Dermis blood vessel endothelial cell (primary cell): ENCODE data around the gene FER. TPM values are rescaled to one million over a fixed set of nuclear protein-coding genes. Genes with fewer than 3 reads are reported as not detected.
"Not testable (repeated sequence)": the region's sequence is repeated elsewhere in the genome, so short reads cannot be mapped to it uniquely, and the experiment has no call there.

ENCODE experiments used
- DNase-seq: peaks from one replicate; pipeline ENCODE4 v3.0.0; 2010
- total RNA-seq: library from RNA; depleted of rRNA; stranded (reverse); fragments of >200 nt; gene quantifications from 2 replicates; pipeline ENCODE4 v1.2.3, GENCODE V29; 2014

FER gene
- total RNA-seq, 1 donor from 2014 or later, result 29.1 TPM

DNA sequence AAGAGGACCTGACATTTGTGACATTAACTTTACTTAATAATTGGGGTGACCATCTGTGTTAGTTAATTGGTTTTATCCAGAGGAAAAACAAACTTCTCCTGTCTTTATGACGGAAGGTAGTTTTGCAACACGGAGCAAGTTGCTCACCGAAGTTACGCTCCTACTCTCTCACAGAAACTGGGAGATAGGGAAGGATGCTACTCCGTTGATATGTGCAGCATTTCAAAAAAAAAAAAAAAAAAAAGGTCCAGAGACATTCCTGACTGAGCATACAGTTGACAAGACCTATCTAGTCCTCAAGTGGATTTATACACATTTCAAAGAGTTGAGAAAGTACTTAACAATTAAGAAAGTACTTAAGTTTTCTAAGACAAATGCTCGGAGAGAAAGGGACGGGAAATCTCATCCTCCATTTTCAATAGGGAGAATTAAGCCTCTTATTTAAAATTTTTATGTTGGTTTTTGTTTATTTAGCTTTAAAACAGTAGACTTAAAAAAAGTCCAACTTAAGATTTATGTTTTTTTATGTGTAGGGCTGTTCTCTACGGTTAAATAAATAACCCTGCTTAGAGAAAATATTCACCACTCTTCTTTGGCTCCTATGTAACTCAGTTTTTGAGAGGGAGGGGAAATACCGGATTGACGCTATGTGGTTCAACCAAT lies 455 bp upstream of the FER start:
- DNase-seq, result no peak

DNA sequence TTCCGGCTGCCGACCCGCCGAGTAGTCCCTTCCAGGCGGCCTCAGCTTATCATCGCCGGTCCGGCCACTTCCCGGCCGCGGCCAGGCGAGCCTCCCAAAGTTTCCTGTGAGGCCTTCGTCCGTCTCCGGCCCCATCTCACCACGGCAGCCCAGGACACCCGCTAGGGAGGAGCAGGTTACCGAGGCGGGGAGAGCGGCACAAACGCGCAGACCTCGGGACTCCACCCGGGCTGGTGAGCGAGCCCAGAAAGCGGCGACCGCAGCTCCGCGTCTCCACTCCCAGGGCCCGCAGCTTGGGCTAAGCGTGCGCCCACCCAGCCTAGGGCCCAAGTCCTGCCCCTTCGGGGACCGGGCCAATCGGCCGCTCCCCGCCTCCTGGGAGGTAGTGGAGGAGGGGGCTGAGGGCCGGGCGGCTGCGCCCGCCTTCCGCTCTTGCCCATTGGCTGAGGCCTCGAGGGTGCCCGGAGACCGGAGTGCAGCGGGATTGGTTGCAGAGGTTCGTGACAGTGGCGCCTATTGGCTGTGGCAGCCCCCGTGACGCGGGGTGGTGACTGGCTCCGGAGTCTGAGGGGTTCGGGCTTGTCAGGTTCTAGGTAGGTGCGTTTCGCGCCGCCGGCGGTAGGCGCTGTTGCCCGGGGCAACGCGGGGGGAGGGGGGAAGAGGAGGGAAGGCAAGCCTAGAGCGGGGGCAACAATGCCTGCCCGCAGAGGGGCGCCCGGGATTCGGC lies 867 bp downstream of the FER start:
- DNase-seq, result peak; percentile 100

- DNase-seq, result peak; percentile 34
Observed at GRCh38 chr5:108749128-108749861, 1.6 kb downstream of the FER start.

DNA sequence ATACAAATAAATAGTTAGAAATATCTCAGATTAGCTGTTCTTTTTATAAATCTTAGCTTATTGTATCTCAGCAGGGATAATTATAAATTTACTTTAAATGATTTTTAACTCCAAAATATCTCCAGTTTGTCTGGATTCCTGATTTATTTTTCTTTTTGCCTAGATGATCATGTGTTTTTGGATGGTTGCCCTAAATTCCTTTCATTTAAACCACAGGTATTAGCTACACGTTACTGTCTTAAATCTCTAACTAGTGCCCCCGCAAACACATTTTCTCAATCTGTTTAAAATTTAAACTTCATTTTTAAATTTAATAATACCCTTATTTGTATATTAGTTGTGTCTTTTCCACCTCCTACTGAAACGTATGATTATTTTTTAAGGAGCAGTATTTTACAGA lies 5.6 kb downstream of the FER start:
- DNase-seq, result no peak

GRCh38 chr5:108753877-108754276 lies 6.2 kb downstream of the FER start:
- no peak for DNase-seq

DNA sequence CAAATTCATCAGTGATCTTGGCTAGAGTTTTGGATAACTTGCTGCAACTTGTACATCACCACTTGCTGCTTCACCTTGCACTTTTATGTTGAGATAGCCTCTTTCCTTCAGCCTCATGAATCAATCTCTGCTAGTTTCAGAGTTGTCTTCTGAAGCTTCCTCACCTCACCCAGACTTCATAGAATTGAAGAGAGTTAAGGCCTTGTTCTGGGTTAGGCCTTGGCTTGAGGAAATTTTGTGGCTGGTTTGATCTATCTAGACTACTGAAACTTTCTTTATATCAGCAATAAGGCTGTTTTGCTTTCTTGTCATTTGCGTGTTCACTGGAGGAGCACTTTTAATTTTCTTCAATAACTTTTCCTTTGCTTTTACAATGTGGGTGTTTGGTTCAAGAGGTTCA lies 12.8 kb downstream of the FER start:
- DNase-seq, result no peak

GRCh38 chr5:108762660-108763059 lies 15.0 kb downstream of the FER start:
- no peak for DNase-seq

DNA sequence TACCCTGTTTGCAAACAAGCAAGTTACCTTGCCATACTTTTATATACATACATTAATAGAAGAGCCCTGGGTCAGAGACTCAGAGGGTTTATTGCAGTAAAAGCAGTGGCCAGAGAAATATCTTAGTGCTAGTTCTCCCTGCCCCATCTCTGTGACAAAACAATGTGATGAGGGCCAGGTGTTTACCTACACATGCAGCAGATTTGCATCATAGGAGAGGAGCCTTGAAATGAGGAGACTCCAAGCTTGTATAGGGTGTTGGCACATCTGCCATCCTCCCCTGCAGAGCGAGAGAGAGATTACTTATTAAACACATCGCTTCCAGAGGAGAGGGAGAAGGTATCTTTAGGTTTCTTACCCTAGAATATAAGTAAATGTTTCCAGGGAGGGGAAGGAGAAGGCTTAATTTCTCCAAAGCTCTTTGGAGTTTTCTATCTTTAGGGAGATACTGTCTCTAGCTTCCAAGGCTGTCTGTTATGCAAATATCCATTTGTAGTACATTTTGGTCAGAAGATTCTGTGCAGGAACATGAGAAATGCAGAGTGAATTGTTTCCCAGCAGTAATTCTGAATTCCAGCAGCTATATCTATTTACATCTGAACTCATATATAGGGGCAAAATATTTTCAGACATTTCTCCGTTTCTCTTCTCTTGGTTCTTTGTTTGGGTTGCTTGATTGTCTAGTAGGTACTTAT lies 15.7 kb downstream of the FER start:
- no peak for DNase-seq

DNA sequence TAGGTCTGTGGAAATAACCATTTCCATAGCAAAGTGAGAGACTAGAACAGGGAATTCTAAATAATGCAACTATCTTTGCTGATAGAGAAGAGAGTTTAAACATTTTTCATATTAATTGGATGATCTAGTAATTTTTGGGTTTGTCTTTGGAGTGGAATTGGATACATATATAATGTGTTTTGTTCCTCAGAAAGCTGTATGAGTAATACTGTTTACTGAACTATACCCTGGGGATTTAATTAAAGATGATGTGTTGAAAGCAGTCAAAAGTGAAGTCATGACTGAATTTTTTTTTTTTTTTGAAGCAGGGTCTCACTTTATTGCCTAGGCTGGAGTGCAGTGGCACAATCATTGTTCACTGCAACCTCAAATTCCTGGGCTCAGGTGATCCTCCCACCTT lies 17.9 kb downstream of the FER start:
- no peak for DNase-seq

- not testable (repeated sequence) for DNase-seq
Observed at GRCh38 chr5:108766916-108767315, 19.2 kb downstream of the FER start.

GRCh38 chr5:108769352-108769751 lies 21.7 kb downstream of the FER start:
- DNase-seq, result no peak

- DNase-seq, result no peak
Observed at GRCh38 chr5:108772626-108773025, 24.9 kb downstream of the FER start.

GRCh38 chr5:108773330-108773729 lies 25.6 kb downstream of the FER start:
- DNase-seq, result no peak

DNA sequence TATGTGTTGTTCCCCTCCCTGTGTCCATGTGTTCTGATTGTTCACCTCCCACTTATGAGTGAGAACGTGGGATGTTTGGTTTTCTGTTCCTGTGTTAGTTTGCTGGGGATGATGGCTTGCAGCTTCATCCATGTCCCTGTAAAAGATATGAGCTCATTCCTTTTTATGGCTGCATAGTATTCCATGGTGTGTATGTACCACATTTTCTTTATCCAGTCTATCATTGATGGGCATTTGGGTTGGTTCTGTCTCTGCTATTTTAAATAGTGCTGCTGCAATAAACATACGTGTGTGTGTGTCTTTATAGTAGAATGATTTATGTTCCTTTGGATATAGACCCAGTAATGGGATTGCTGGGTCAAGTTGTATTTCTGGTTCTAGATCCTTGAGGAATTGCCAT lies 26.4 kb downstream of the FER start:
- DNase-seq, result not testable (repeated sequence)

- DNase-seq, result not testable (repeated sequence)
Observed at GRCh38 chr5:108777582-108777981, 29.9 kb downstream of the FER start.

DNA sequence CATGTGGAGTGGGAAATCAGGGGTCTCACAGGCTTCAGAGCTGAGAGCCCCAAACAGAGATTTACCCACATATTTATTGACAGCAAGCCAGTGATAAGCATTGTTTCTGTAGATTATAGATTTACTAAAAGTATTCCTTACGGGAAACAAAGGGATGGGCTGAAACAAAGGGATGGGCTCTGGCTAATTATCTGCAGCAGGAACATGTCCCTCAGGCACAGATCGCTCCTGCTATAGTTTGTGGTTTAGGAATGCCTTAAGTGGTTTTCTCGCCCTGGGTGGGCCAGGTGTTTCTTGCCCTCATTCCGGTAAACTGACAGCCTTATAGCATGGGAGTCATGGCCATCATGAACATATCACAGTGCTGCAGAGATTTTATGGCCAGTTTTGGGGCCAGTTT lies 36.9 kb downstream of the FER start:
- not testable (repeated sequence) for DNase-seq

DNA sequence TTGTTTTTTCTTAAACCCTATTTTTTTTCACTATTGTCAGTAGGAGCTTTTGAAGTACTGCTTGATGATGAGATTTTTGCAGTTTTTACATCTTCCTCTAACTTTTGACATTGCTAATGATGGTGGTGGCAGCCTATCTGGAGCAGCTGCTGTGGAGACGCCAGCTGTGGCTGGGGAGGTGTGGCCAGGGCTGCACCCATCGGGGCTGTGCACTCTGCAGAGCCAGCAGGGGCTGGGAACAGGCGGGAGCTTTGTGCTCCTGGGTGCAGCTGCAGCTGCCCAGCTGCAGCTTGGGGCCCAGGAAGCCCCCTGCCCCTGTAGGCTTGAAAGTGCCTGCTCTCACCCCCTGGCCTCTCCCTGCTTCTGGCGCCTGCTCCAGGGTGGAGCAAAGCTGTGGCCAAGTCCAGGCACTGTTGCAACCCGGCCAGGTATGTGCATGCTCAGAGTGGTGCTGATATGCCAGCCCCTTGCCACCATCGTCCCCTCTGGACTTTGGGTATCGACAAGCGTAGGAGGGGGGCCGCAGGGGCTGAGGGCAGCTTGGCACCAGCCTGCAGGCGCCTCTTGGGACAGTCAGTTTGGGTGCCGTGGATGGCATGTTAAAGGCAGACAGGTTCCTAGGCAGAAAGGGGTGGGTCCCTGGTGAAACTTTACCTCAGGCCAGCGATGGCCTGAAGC lies 39.2 kb downstream of the FER start:
- DNase-seq, result no peak

- no peak for DNase-seq
Observed at GRCh38 chr5:108788142-108788541, 40.4 kb downstream of the FER start.

DNA sequence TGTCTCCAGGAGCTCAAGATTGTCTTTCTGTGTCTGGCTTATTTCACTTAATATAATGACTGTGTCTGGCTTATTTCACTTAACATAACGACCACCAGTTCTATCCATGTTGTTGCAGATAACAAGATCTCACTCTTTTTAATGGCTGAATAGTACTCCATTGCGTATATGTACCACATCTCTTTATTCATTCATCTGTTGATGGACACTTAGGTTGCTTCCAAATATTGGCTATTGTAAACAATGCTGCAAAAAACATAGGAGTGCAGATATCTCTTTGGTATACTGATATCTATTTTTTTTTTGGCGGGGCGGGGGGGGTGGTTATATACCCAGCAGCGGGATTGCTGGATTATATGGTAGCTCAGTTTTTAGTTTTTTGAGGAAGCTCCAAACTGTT lies 45.5 kb downstream of the FER start:
- DNase-seq, result no peak

DNA sequence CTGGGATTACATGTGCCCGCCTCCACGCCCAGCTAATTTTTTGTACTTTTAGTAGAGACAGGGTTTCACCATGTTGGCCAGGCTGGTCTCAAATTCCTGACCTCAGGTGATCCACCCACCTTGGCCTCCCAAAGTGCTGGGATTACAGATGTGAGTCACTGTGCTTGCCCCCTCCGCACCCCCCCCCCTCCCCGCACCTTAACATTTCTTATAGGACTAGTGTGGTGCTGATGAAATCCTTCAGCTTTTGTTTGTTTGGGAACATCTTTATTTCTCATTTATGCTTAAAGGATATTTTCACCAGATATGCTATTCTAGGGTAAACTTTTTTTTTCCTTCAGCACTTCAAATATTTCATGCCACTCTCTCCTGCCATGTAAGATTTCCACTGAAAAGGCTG lies 46.7 kb downstream of the FER start:
- not testable (repeated sequence) for DNase-seq

DNA sequence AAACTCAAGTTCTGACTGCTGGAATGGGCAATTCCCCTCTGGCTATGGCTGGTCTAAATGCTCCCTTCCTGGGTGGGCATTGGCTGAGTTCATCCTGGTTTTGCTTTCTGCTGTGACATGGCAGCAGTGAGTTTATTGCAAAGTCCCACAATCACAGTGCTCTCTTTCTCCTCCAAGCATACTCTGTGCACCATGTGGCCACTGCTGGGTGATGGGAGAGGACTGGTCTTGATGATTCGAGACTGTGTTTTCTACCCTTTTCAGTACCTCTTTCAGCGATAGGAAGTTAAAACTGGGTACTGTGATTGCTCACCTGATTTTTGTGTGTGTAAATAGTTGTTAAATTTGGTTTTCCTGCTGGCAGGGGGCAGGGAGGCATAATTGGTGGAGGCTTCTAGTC lies 49.7 kb downstream of the FER start:
- DNase-seq, result no peak

- no peak for DNase-seq
Observed at GRCh38 chr5:108797986-108798385, 50.3 kb downstream of the FER start.
